ENCODE data around the gene TMCC1. TPM values are rescaled to one million over a fixed set of nuclear protein-coding genes. Genes with fewer than 3 reads are reported as not detected.

The TMCC1 gene
- 19.2 and 21.0 TPM in 2 replicates for total RNA-seq

- H3K4me1 Mint-ChIP-seq = peaks cover 36% of the 10 kb centered on the region
- H3K27me3 Mint-ChIP-seq = no peaks in the 10 kb centered on the region
- H3K4me3 Mint-ChIP-seq = peak within 1 kb of the TSS; percentile 92
- H3K27ac Mint-ChIP-seq = peak within 1 kb of the TSS; percentile 90
- H3K36me3 Mint-ChIP-seq (ENCODE audit: low read depth) = no peaks in the 10 kb centered on the region
- no peaks in the 10 kb centered on the region for H3K9me3 Mint-ChIP-seq
- DNase-seq = peak; percentile 97
- intact Hi-C loops (cut with micrococcal nuclease) = loop anchor here (1.0 to 5.0 kb wide), 4 partner anchors 66 to 453 kb away; partner anchors contain the start of gene IFT122
These were observed at the start of gene TMCC1 for GRCh38 chr3:129893581-129894070. Gene TMCC1 (minus strand): TSS chr3:129893711.

- no peaks in the 10 kb centered on the region for H3K9me3 Mint-ChIP-seq
- no peak for DNase-seq
- intact Hi-C loops (cut with micrococcal nuclease) = loop anchor here (10.0 kb wide), 2 partner anchors 62 to 162 kb away; no protein-coding TSS in a partner anchor
- no peaks in the 10 kb centered on the region for H3K36me3 Mint-ChIP-seq (ENCODE audit: low read depth)
- H3K27me3 Mint-ChIP-seq = peaks cover 4% of the 10 kb centered on the region
- H3K4me3 Mint-ChIP-seq = no peak overlapping the region
- H3K27ac Mint-ChIP-seq = no peak overlapping the region
- H3K4me1 Mint-ChIP-seq = peaks cover 2% of the 10 kb centered on the region
These were observed 49.5 kb upstream of the TMCC1 start for GRCh38 chr3:129943020-129943419.

GRCh38 chr3:129942296-129942695 lies 48.8 kb upstream of the TMCC1 start:
- H3K27me3 Mint-ChIP-seq = peaks cover 3% of the 10 kb centered on the region
- H3K4me3 Mint-ChIP-seq = no peak overlapping the region
- intact Hi-C loops (cut with micrococcal nuclease) = loop anchor here (10.0 kb wide), 2 partner anchors 63 to 163 kb away; no protein-coding TSS in a partner anchor
- peak; percentile 78 for DNase-seq
- no peak overlapping the region for H3K27ac Mint-ChIP-seq
- H3K4me1 Mint-ChIP-seq = peaks cover 2% of the 10 kb centered on the region
- H3K9me3 Mint-ChIP-seq = no peaks in the 10 kb centered on the region
- H3K36me3 Mint-ChIP-seq (ENCODE audit: low read depth) = no peaks in the 10 kb centered on the region

GRCh38 chr3:129940086-129940485 lies 46.6 kb upstream of the TMCC1 start:
- peaks cover 6% of the 10 kb centered on the region for H3K4me1 Mint-ChIP-seq
- no peaks in the 10 kb centered on the region for H3K36me3 Mint-ChIP-seq (ENCODE audit: low read depth)
- no peak overlapping the region for H3K27ac Mint-ChIP-seq
- no peaks in the 10 kb centered on the region for H3K9me3 Mint-ChIP-seq
- intact Hi-C loops (cut with micrococcal nuclease) = loop anchor here (10.0 kb wide), 2 partner anchors 65 to 165 kb away; no protein-coding TSS in a partner anchor
- peaks cover 3% of the 10 kb centered on the region for H3K27me3 Mint-ChIP-seq
- no peak for DNase-seq
- H3K4me3 Mint-ChIP-seq = no peak overlapping the region

GRCh38 chr3:129938140-129938930 lies 44.8 kb upstream of the TMCC1 start:
- no peak overlapping the region for H3K4me3 Mint-ChIP-seq
- no peak for DNase-seq
- intact Hi-C loops (cut with micrococcal nuclease) = no loop called here
- H3K4me1 Mint-ChIP-seq = peaks cover 8% of the 10 kb centered on the region
- no peak overlapping the region for H3K27ac Mint-ChIP-seq
- no peaks in the 10 kb centered on the region for H3K9me3 Mint-ChIP-seq
- no peaks in the 10 kb centered on the region for H3K36me3 Mint-ChIP-seq (ENCODE audit: low read depth)
- peaks cover 4% of the 10 kb centered on the region for H3K27me3 Mint-ChIP-seq

GRCh38 chr3:129937717-129938116 lies 44.2 kb upstream of the TMCC1 start:
- no peaks in the 10 kb centered on the region for H3K9me3 Mint-ChIP-seq
- intact Hi-C loops (cut with micrococcal nuclease) = no loop called here

GRCh38 chr3:129936757-129937156 lies 43.2 kb upstream of the TMCC1 start:
- Mint-ChIP-seq H3K27ac (no peak overlapping the region), H3K27me3 (peaks cover 4% of the 10 kb centered on the region), H3K4me3 (peak overlapping the region; percentile 48), H3K9me3 (no peaks in the 10 kb centered on the region), H3K36me3 (ENCODE audit: low read depth) (no peaks in the 10 kb centered on the region), H3K4me1 (peaks cover 6% of the 10 kb centered on the region)
- DNase-seq = peak; percentile 74
- intact Hi-C loops (cut with micrococcal nuclease) = no loop called here

More at GRCh38 chr3:129937717-129938116, 44.2 kb upstream of the TMCC1 start:
- Mint-ChIP-seq H3K4me3 (no peak overlapping the region), H3K27me3 (peaks cover 4% of the 10 kb centered on the region), H3K4me1 (peaks cover 8% of the 10 kb centered on the region), H3K27ac (no peak overlapping the region), H3K36me3 (ENCODE audit: low read depth) (no peaks in the 10 kb centered on the region)
- DNase-seq = no peak

GRCh38 chr3:129934234-129935123 lies 41.0 kb upstream of the TMCC1 start:
- peaks cover 4% of the 10 kb centered on the region for H3K9me3 Mint-ChIP-seq
- H3K36me3 Mint-ChIP-seq (ENCODE audit: low read depth) = no peaks in the 10 kb centered on the region
- H3K4me1 Mint-ChIP-seq = peaks cover 6% of the 10 kb centered on the region
- intact Hi-C loops (cut with micrococcal nuclease) = loop anchor here (1.0 kb wide), 4 partner anchors 105 to 444 kb away; no protein-coding TSS in a partner anchor
- peak; percentile 73 for DNase-seq
- no peak overlapping the region for H3K27ac Mint-ChIP-seq
- H3K27me3 Mint-ChIP-seq = peaks cover 7% of the 10 kb centered on the region
- no peak overlapping the region for H3K4me3 Mint-ChIP-seq

GRCh38 chr3:129933471-129933870 lies 40.0 kb upstream of the TMCC1 start:
- Mint-ChIP-seq H3K27ac (no peak overlapping the region), H3K27me3 (peaks cover 7% of the 10 kb centered on the region), H3K4me1 (peaks cover 6% of the 10 kb centered on the region), H3K36me3 (ENCODE audit: low read depth) (no peaks in the 10 kb centered on the region), H3K4me3 (no peak overlapping the region), H3K9me3 (peaks cover 5% of the 10 kb centered on the region)
- intact Hi-C loops (cut with micrococcal nuclease) = no loop called here
- no peak for DNase-seq

- H3K4me1 Mint-ChIP-seq = peaks cover under 1% of the 10 kb centered on the region
- no peaks in the 10 kb centered on the region for H3K36me3 Mint-ChIP-seq (ENCODE audit: low read depth)
- intact Hi-C loops (cut with micrococcal nuclease) = no loop called here
- peaks cover 8% of the 10 kb centered on the region for H3K9me3 Mint-ChIP-seq
- DNase-seq = no peak
- no peak overlapping the region for H3K4me3 Mint-ChIP-seq
- H3K27ac Mint-ChIP-seq = no peak overlapping the region
- H3K27me3 Mint-ChIP-seq = peaks cover 5% of the 10 kb centered on the region
These were observed 35.9 kb upstream of the TMCC1 start for GRCh38 chr3:129929383-129929782.

GRCh38 chr3:129927072-129927471 lies 33.6 kb upstream of the TMCC1 start:
- Mint-ChIP-seq H3K27ac (no peak overlapping the region), H3K9me3 (peaks cover 8% of the 10 kb centered on the region), H3K4me3 (no peak overlapping the region), H3K27me3 (peaks cover 5% of the 10 kb centered on the region), H3K36me3 (ENCODE audit: low read depth) (no peaks in the 10 kb centered on the region), H3K4me1 (no peaks in the 10 kb centered on the region)
- intact Hi-C loops (cut with micrococcal nuclease) = no loop called here
- no peak for DNase-seq

GRCh38 chr3:129919806-129920205 lies 26.3 kb upstream of the TMCC1 start:
- Mint-ChIP-seq H3K9me3 (peaks cover 14% of the 10 kb centered on the region), H3K27ac (no peak overlapping the region), H3K4me3 (no peak overlapping the region), H3K27me3 (no peaks in the 10 kb centered on the region), H3K36me3 (ENCODE audit: low read depth) (peaks cover 4% of the 10 kb centered on the region), H3K4me1 (no peaks in the 10 kb centered on the region)
- no peak for DNase-seq
- intact Hi-C loops (cut with micrococcal nuclease) = no loop called here

- Mint-ChIP-seq H3K4me3 (no peak overlapping the region), H3K27ac (no peak overlapping the region), H3K36me3 (ENCODE audit: low read depth) (peaks cover 4% of the 10 kb centered on the region), H3K27me3 (no peaks in the 10 kb centered on the region), H3K9me3 (peaks cover 18% of the 10 kb centered on the region), H3K4me1 (no peaks in the 10 kb centered on the region)
- intact Hi-C loops (cut with micrococcal nuclease) = no loop called here
- DNase-seq = no peak
These were observed 25.8 kb upstream of the TMCC1 start for GRCh38 chr3:129919357-129919756.
